Neural progenitor cell (in vitro differentiated cells): ENCODE results near the gene WHAMM. TPM values are rescaled to one million over a fixed set of nuclear protein-coding genes. Genes with fewer than 3 reads are reported as not detected.

ENCODE experiments used
- DNase-seq: peaks from one replicate; pipeline ENCODE4 v3.0.0-alpha.2; 2016; ENCODE audit warnings: low spot score
- H2AFZ ChIP-seq: fragments of 200-600 bp; sonication (generic); replicated peaks from 2 replicates; pipeline ENCODE4 v1.6.1; 2016; ENCODE audit warnings: antibody characterized with exemption
- H3F3A ChIP-seq: fragments of 200-600 bp; sonication (generic); 2 replicates; pipeline ENCODE4 v1.6.1; 2016; ENCODE audit warnings: antibody characterized with exemption, low read depth
- H3K27ac ChIP-seq: fragments of 200-600 bp; sonication (generic); 2 replicates; pipeline ENCODE4 v1.5.1; 2016; ENCODE audit warnings: mild to moderate bottlenecking
- H3K27me3 ChIP-seq: fragments of 200-600 bp; sonication (generic); 2 replicates; pipeline ENCODE4 v1.6.1; 2016; ENCODE audit warnings: mild to moderate bottlenecking, moderate library complexity
- H3K36me3 ChIP-seq: fragments of 200-600 bp; sonication (generic); 2 replicates; pipeline ENCODE4 v1.5.1; 2016
- H3K4me1 ChIP-seq: fragments of 200-600 bp; sonication (generic); 2 replicates; pipeline ENCODE4 v1.6.1; 2016; ENCODE audit warnings: mixed run types
- H3K4me2 ChIP-seq: fragments of 200-600 bp; sonication (generic); 2 replicates; pipeline ENCODE4 v1.6.1; 2016
- H3K4me3 ChIP-seq: fragments of 200-600 bp; sonication (generic); 2 replicates; pipeline ENCODE4 v1.5.1; 2016
- H3K79me2 ChIP-seq: fragments of 200-600 bp; sonication (generic); 2 replicates; pipeline ENCODE4 v1.6.1; 2016; ENCODE audit warnings: low read depth
- H3K9ac ChIP-seq: fragments of 200-600 bp; sonication (generic); 2 replicates; pipeline ENCODE4 v1.6.1; 2016
- H3K9me3 ChIP-seq: fragments of 200-600 bp; sonication (generic); 2 replicates; pipeline ENCODE4 v1.5.1; 2016; ENCODE audit warnings: low read depth
- H4K20me1 ChIP-seq: fragments of 200-600 bp; sonication (generic); 2 replicates; pipeline ENCODE4 v1.6.1; 2016; ENCODE audit warnings: low read depth
- H3K27ac Mint-ChIP-seq: 3 replicates; pipeline ENCODE4 v1.8.0; 2021; ENCODE audit warnings: mixed read lengths
- H3K27me3 Mint-ChIP-seq: 2 replicates; pipeline ENCODE4 v1.8.0; 2022; ENCODE audit warnings: low read depth, mild to moderate bottlenecking, inconsistent platforms, moderate library complexity, mixed read lengths; ENCODE audit not compliant: insufficient read depth
- H3K36me3 Mint-ChIP-seq: 3 replicates; pipeline ENCODE4 v1.8.0; 2021; ENCODE audit warnings: mixed read lengths
- H3K4me1 Mint-ChIP-seq: 3 replicates; pipeline ENCODE4 v1.8.0; 2021; ENCODE audit warnings: mixed read lengths
- H3K4me3 Mint-ChIP-seq: 3 replicates; pipeline ENCODE4 v1.8.0; 2021; ENCODE audit warnings: mild to moderate bottlenecking, moderate library complexity, mixed read lengths
- H3K9me3 Mint-ChIP-seq: 3 replicates; pipeline ENCODE4 v1.8.0; 2020; ENCODE audit warnings: mixed read lengths
- CTCF ChIP-seq: fragments of 200-600 bp; sonication (generic); IDR thresholded peaks from 2 replicates; pipeline ENCODE4 v1.5.1; 2017; ENCODE audit warnings: antibody characterized with exemption, mild to moderate bottlenecking
- EZH2 ChIP-seq: fragments of 200-600 bp; sonication (generic); IDR thresholded peaks from 2 replicates; pipeline ENCODE4 v1.6.1; 2017; ENCODE audit warnings: antibody characterized with exemption, mild to moderate bottlenecking, moderate library complexity
- EZH2phosphoT487 ChIP-seq: fragments of 200-600 bp; sonication (generic); IDR thresholded peaks from 2 replicates; pipeline ENCODE4 v1.6.1; 2017; ENCODE audit warnings: antibody characterized with exemption
- total RNA-seq: library from RNA; depleted of rRNA; stranded (reverse); fragments of >200 nt; gene quantifications from 2 replicates; pipeline ENCODE4 v1.2.3, GENCODE V29; 2015; ENCODE audit warnings: low replicate concordance

WHAMM gene
- total RNA-seq, 1 donor from 2014 or later = 1.9 TPM

DNA sequence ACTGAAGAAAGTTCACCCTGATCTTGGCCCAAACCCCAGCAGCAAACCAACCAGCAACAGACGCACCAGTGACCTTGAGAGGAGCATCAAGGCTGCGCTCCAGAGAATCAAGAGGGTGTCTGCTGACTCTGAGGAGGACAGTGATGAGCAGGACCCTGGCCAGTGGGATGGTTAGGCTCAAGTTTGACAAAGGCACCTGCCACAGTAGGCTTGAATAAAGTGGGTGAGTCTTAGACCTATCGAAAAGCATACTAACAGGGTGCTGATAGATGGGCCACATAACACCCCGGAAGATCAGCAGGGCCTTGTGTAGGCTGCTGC lies 23.9 kb downstream of the WHAMM start:
- Histone ChIP-seq H3K9me3 (no peaks in the 10 kb centered on the region), H3K36me3 (no peaks in the 10 kb centered on the region), H3F3A (no peaks in the 10 kb centered on the region), H4K20me1 (no peaks in the 10 kb centered on the region), H2AFZ (no peak overlapping the region), H3K4me3 (no peak overlapping the region), H3K4me2 (no peak overlapping the region), H3K9ac (no peak overlapping the region), H3K79me2 (no peaks in the 10 kb centered on the region), H3K27me3 (no peaks in the 10 kb centered on the region), H3K27ac (no peak overlapping the region), H3K4me1 (no peaks in the 10 kb centered on the region)
- H3K4me3 Mint-ChIP-seq = no peak overlapping the region
- H3K27ac Mint-ChIP-seq = peak overlapping the region; percentile 53
- TF ChIP-seq EZH2 (no peak), EZH2phosphoT487 (no peak), CTCF (no peak)
- H3K4me1 Mint-ChIP-seq = peaks cover 15% of the 10 kb centered on the region
- no peaks in the 10 kb centered on the region for H3K9me3 Mint-ChIP-seq
- no peak for DNase-seq
- peaks cover 8% of the 10 kb centered on the region for H3K27me3 Mint-ChIP-seq
- peaks cover 33% of the 10 kb centered on the region for H3K36me3 Mint-ChIP-seq

GRCh38 chr15:82835391-82835917 lies 26.0 kb downstream of the WHAMM start:
- Histone ChIP-seq H3K79me2 (no peaks in the 10 kb centered on the region), H3K9ac (no peak overlapping the region), H3K36me3 (no peaks in the 10 kb centered on the region), H3K4me3 (no peak overlapping the region), H2AFZ (no peak overlapping the region), H3K27me3 (no peaks in the 10 kb centered on the region), H3K4me2 (no peak overlapping the region), H4K20me1 (no peaks in the 10 kb centered on the region), H3K9me3 (no peaks in the 10 kb centered on the region), H3F3A (no peaks in the 10 kb centered on the region), H3K4me1 (no peaks in the 10 kb centered on the region), H3K27ac (no peak overlapping the region)
- H3K4me1 Mint-ChIP-seq = peaks cover 15% of the 10 kb centered on the region
- peaks cover 8% of the 10 kb centered on the region for H3K27me3 Mint-ChIP-seq
- peaks cover 35% of the 10 kb centered on the region for H3K36me3 Mint-ChIP-seq
- no peak for TF ChIP-seq EZH2
- no peak for TF ChIP-seq EZH2phosphoT487
- TF ChIP-seq CTCF = no peak
- no peaks in the 10 kb centered on the region for H3K9me3 Mint-ChIP-seq
- no peak overlapping the region for H3K27ac Mint-ChIP-seq
- DNase-seq = no peak
- no peak overlapping the region for H3K4me3 Mint-ChIP-seq

- no peak for DNase-seq
- TF ChIP-seq CTCF (no peak), EZH2 (no peak), EZH2phosphoT487 (no peak)
Measured at GRCh38 chr15:82838096-82838735, 28.8 kb downstream of the WHAMM start.

More at GRCh38 chr15:82838096-82838735, 28.8 kb downstream of the WHAMM start:
- Histone ChIP-seq H3K9ac (no peak overlapping the region), H3K79me2 (no peaks in the 10 kb centered on the region), H2AFZ (no peak overlapping the region), H3K27me3 (no peaks in the 10 kb centered on the region), H3K36me3 (no peaks in the 10 kb centered on the region), H4K20me1 (no peaks in the 10 kb centered on the region), H3K9me3 (no peaks in the 10 kb centered on the region), H3F3A (no peaks in the 10 kb centered on the region), H3K4me2 (no peak overlapping the region), H3K27ac (no peak overlapping the region), H3K4me1 (no peaks in the 10 kb centered on the region), H3K4me3 (no peak overlapping the region)
- Mint-ChIP-seq H3K36me3 (peaks cover 29% of the 10 kb centered on the region), H3K4me1 (peaks cover 2% of the 10 kb centered on the region), H3K9me3 (no peaks in the 10 kb centered on the region), H3K4me3 (no peak overlapping the region), H3K27ac (no peak overlapping the region), H3K27me3 (peaks cover 4% of the 10 kb centered on the region)
